Activated CD4-positive, alpha-beta T cell treated with anti-CD3 and anti-CD28 coated beads for 48 hours (primary cell): Measurements from ENCODE around the gene TUBGCP4.

Experiments
- DNase-seq: peaks from one replicate; pipeline ENCODE4 v3.0.0-alpha.2; 2020

Gene TUBGCP4

GRCh38 chr15:43406189-43406588, 35.3 kb downstream of the TUBGCP4 start:
- no peak for DNase-seq

GRCh38 chr15:43406808-43407207, 35.9 kb downstream of the TUBGCP4 start:
- no peak for DNase-seq

GRCh38 chr15:43408789-43409188, 37.9 kb downstream of the TUBGCP4 start:
- DNase-seq = no peak

GRCh38 chr15:43410572-43411214, 39.8 kb downstream of the TUBGCP4 start:
- no peak for DNase-seq

GRCh38 chr15:43412096-43412495, 41.2 kb downstream of the TUBGCP4 start:
- no peak for DNase-seq

- DNase-seq = no peak
Measured at GRCh38 chr15:43414196-43414595, 43.3 kb downstream of the TUBGCP4 start.

GRCh38 chr15:43420435-43420834, 49.5 kb downstream of the TUBGCP4 start:
- DNase-seq = no peak

- DNase-seq = no peak
Measured at GRCh38 chr15:43420876-43421275, 50.0 kb downstream of the TUBGCP4 start.

- no peak for DNase-seq
Measured at GRCh38 chr15:43423793-43424192, 52.9 kb downstream of the TUBGCP4 start.

- DNase-seq = no peak
Measured at GRCh38 chr15:43429687-43430086, 58.8 kb downstream of the TUBGCP4 start.

GRCh38 chr15:43433165-43433564, 62.3 kb downstream of the TUBGCP4 start:
- no peak for DNase-seq

GRCh38 chr15:43433661-43434303, 62.9 kb downstream of the TUBGCP4 start:
- no peak for DNase-seq

GRCh38 chr15:43434446-43434845, 63.5 kb downstream of the TUBGCP4 start:
- DNase-seq = no peak

GRCh38 chr15:43436395-43436794, 65.5 kb downstream of the TUBGCP4 start:
- no peak for DNase-seq

- DNase-seq = no peak
Measured at GRCh38 chr15:43439268-43439667, 68.4 kb downstream of the TUBGCP4 start.

GRCh38 chr15:43440721-43441281, 69.9 kb downstream of the TUBGCP4 start:
- DNase-seq = peak; percentile 50

- DNase-seq = no peak
Measured at GRCh38 chr15:43441316-43441715, 70.4 kb downstream of the TUBGCP4 start.

- DNase-seq = no peak
Measured at GRCh38 chr15:43446344-43446743, 75.4 kb downstream of the TUBGCP4 start.

- no peak for DNase-seq
Measured at GRCh38 chr15:43449981-43450380, 79.1 kb downstream of the TUBGCP4 start.
